Measurements from ENCODE around the gene FUT9.

FUT9 gene

GRCh38 chr6:96142142-96142541 lies 126.4 kb downstream of the FUT9 start:
- DNase-seq: no peak
- no peak overlapping the region for H3K4me3 Mint-ChIP-seq
- H3K27me3 Mint-ChIP-seq (ENCODE audit: low read depth, poor library complexity): no peaks in the 10 kb centered on the region
- H3K27ac Mint-ChIP-seq: no peak overlapping the region
- TF ChIP-seq CTCF (IDR thresholded peaks at IDR 0.05): no peak
- no peaks in the 10 kb centered on the region for H3K4me1 Mint-ChIP-seq
- peaks cover 6% of the 10 kb centered on the region for H3K9me3 Mint-ChIP-seq
- H3K36me3 Mint-ChIP-seq (ENCODE audit: low read depth): no peaks in the 10 kb centered on the region

GRCh38 chr6:96150431-96150830 lies 134.7 kb downstream of the FUT9 start:
- Mint-ChIP-seq H3K9me3 (no peaks in the 10 kb centered on the region), H3K27me3 (ENCODE audit: low read depth, poor library complexity) (no peaks in the 10 kb centered on the region), H3K27ac (no peak overlapping the region), H3K36me3 (ENCODE audit: low read depth) (no peaks in the 10 kb centered on the region), H3K4me3 (no peak overlapping the region), H3K4me1 (no peaks in the 10 kb centered on the region)
- TF ChIP-seq CTCF (IDR thresholded peaks at IDR 0.05): no peak
- no peak for DNase-seq

- H3K4me3 Mint-ChIP-seq: no peak overlapping the region
- H3K9me3 Mint-ChIP-seq: no peaks in the 10 kb centered on the region
- DNase-seq: no peak
- H3K4me1 Mint-ChIP-seq: no peaks in the 10 kb centered on the region
- H3K36me3 Mint-ChIP-seq (ENCODE audit: low read depth): no peaks in the 10 kb centered on the region
- no peak for TF ChIP-seq CTCF (IDR thresholded peaks at IDR 0.05)
- H3K27me3 Mint-ChIP-seq (ENCODE audit: low read depth, poor library complexity): no peaks in the 10 kb centered on the region
- no peak overlapping the region for H3K27ac Mint-ChIP-seq
Measured at GRCh38 chr6:96151707-96152106, 135.9 kb downstream of the FUT9 start.

- H3K4me1 Mint-ChIP-seq: no peaks in the 10 kb centered on the region
- H3K27ac Mint-ChIP-seq: no peak overlapping the region
- no peaks in the 10 kb centered on the region for H3K27me3 Mint-ChIP-seq (ENCODE audit: low read depth, poor library complexity)
- H3K4me3 Mint-ChIP-seq: no peak overlapping the region
- DNase-seq: no peak
- H3K36me3 Mint-ChIP-seq (ENCODE audit: low read depth): no peaks in the 10 kb centered on the region
- H3K9me3 Mint-ChIP-seq: no peaks in the 10 kb centered on the region
- TF ChIP-seq CTCF (IDR thresholded peaks at IDR 0.05): no peak
Measured at GRCh38 chr6:96152114-96152708, 136.4 kb downstream of the FUT9 start.

- Mint-ChIP-seq H3K27me3 (ENCODE audit: low read depth, poor library complexity) (no peaks in the 10 kb centered on the region), H3K4me3 (no peak overlapping the region), H3K9me3 (no peaks in the 10 kb centered on the region), H3K4me1 (no peaks in the 10 kb centered on the region), H3K27ac (no peak overlapping the region), H3K36me3 (ENCODE audit: low read depth) (no peaks in the 10 kb centered on the region)
- TF ChIP-seq CTCF (IDR thresholded peaks at IDR 0.05): no peak
- DNase-seq: no peak
Measured at GRCh38 chr6:96153775-96154174, 138.0 kb downstream of the FUT9 start.

GRCh38 chr6:96156425-96156824 lies 140.7 kb downstream of the FUT9 start:
- Mint-ChIP-seq H3K4me1 (no peaks in the 10 kb centered on the region), H3K27me3 (ENCODE audit: low read depth, poor library complexity) (no peaks in the 10 kb centered on the region), H3K4me3 (no peak overlapping the region), H3K27ac (peak overlapping the region; percentile 57), H3K9me3 (no peaks in the 10 kb centered on the region), H3K36me3 (ENCODE audit: low read depth) (no peaks in the 10 kb centered on the region)
- no peak for DNase-seq
- TF ChIP-seq CTCF (IDR thresholded peaks at IDR 0.05): no peak

Data from nephron progenitor cell (in vitro differentiated cells).